ENCODE data around the gene CCDC17. TPM values are rescaled to one million over a fixed set of nuclear protein-coding genes. Genes with fewer than 3 reads are reported as not detected.

CCDC17 gene
- polyA plus RNA-seq (ENCODE audit: insufficient read length), result 1.8 TPM

DNA sequence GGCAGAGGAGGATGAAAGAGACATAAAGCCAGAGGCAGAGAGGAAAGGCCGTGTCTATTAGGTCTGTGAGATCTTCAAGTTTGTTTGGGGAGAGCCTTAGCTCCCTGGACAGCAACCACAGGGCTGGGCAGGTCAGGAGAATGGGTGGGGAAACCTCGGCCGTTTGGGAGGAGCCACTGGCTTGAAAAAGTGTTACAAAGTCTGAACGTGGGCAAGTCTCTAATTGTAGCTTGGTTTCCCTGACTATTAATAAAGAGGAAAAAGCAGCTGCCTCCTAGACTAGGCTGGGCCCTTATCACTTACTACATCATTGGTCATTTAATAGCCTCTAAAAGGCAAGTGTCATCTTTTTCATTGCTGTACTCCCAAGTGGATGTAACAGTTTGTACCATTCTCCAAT lies at the start of gene CCDC17:
Gene CCDC17, minus strand, starts transcription at position 83 of the 400 bp plus-strand sequence. CDS start 145 bp downstream, outside the sequence.
- no peak for DNase-seq

DNA sequence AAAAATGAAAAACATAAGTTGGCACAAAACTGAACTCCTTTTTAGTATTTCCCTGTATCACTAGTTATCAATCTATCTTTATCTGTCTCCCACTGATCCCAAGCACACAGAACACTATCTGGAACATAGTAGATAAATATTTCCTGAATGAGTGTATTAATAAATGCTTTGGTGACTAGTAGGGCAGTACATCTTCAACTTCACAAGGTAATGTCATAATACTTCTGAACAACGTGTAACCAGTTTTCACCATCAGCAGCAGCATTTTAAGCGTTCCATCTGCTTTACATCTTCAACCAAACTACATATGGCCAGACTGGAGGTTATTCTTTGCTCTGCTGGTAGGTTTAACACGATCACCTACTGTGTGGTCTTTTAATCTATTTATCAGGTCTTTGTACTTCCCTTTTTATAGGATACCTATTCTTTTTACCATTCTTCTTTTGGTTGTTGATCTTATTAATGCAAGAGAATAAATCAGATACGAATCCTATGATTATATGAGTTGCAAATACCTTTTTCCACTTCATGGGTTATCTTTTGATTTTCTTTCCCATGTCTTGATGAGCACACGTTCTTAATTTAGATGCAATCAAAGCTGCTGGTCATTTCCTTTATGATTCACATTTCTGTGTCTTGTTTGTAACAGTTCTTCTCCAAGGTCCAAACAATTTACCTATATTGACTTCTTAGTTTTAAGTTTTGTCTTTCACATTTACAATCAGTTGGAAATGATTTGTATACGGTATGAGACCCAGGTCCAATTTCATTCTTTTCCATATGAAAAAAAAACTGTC lies 46.2 kb upstream of the CCDC17 start:
- DNase-seq, result no peak

DNA sequence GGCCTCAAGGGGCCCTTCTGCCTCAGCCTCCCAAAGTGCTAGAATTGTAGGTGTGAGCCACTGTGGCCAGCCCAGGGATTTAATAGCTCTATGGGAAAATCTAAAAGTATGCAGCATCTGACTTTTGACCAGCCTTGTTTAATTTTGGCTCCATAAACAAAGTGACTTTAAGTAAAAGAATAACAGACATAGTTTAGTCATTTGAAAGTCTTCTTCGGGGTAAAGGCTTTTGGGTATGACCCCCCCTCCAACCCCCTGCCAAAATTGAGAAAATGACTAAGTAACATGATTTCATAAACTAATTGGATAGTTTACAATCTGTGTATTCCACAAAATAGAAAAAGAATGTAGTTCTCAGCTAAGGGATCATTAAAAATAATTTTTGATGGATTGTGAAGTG lies 45.5 kb upstream of the CCDC17 start:
- DNase-seq, result no peak

GRCh38 chr1:45668526-45668925 lies 44.7 kb upstream of the CCDC17 start:
- DNase-seq, result no peak

- DNase-seq, result no peak
Measured at GRCh38 chr1:45667321-45668111, 43.7 kb upstream of the CCDC17 start.

DNA sequence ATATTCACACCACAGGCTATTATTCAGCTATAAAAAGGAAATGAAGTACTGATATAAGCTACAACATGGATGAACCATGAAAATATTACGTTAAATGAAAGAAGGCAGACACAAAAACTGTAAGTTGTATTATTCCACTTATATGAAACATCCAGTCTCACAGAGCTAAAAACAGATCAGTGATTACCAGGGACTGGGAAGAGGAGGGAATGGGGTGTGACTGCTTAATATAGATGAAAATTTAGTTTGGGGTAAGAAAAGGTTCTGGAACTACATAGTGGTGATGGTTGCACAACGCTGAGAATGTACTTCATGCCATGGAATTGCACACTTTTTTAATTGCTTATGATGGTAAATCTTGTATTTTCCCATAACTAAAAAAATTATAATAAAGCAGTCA lies 43.0 kb upstream of the CCDC17 start:
- DNase-seq, result no peak

GRCh38 chr1:45660336-45660735 lies 36.5 kb upstream of the CCDC17 start:
- no peak for DNase-seq

- DNase-seq, result no peak
Measured at GRCh38 chr1:45659222-45659621, 35.4 kb upstream of the CCDC17 start.

DNA sequence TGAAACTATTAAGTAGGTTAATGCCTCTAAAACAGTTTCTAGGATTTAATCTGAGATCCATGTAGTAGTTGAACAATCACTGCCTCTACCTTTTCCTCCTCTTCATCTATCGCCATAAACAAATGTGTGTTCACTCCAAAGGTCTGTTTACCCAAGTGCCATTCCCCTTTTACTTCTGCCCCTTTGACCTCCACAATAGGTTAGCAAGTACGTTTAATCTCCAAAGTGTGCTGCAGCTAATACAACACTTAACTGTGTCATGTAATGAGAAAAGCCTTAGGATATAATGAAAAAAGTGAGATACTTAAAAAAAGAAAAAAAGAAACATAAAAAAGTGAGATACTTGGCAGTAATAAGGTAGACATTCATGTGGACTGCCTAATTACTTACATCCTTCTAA lies 34.3 kb upstream of the CCDC17 start:
- no peak for DNase-seq

DNA sequence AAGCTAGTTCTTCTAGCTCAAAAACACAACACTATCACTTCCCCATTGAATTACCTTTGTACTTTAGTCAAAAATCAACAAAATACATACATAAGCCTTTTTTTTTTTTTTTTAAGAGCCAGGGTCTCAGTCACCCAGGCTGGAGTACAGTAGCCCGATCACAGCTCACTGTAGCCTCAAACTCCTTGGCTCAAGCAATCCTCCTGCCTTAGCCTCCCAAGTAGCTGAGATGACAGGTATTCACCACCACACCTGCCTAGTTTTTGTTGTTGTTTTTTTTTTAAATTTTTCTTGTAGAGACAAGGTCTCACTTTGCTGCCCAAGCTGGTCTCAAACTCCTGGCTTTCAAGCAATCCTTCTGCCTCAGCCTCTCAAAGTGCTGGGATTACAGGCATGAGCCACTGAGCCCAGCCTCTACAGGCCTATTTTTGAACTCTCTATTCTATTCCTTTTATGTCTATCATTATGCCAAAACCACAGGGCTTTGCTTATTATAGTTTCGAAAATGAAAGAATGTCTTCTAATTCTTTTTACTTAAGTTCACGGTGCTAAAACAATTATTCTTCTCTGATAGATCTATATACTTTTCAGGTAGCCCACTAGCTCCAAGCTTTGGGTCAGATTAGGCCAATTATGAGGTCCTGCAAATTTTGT lies 32.8 kb upstream of the CCDC17 start:
- DNase-seq, result no peak

GRCh38 chr1:45654540-45655280 lies 30.9 kb upstream of the CCDC17 start:
- no peak for DNase-seq

- DNase-seq, result no peak
Measured at GRCh38 chr1:45647248-45648021, 23.6 kb upstream of the CCDC17 start.

GRCh38 chr1:45644661-45645060 lies 20.8 kb upstream of the CCDC17 start:
- DNase-seq, result no peak

DNA sequence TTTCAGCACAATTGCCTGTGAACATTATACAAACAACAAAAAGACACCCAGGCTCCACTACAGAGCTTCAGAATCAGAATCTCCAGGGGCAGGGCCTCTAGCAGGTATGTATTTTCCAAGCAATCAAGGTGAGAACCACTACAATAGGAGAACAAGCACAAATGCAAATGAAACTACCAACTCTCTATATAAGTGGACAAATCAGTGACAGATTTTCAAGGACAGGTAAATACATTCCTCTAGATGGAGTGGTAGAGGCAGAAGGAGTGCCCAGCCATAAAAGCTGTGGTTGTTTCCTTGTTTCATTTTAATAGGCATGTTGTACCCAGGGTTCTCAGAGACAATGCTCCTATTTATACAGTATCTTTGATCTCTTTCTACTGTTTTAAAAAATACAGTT lies 20.1 kb upstream of the CCDC17 start:
- no peak for DNase-seq

DNA sequence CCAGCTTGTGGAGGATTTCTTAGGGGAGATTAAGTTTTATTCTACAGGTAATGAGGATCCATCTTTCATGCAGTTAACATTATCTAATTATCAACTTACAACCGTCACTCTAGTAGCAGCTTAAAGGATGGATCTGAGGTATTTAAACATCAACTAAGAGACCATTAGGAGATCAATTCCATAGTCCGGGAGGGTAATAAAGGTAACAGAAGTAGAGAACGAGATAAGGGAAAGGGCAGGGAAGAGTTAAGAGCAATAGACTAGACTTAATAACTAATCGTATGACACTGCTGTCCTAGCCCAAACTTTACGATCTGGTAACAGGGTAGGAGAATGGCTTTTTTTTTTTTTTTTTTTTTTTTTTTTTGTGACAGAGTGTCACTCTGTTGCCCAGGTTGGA lies 19.5 kb upstream of the CCDC17 start:
- DNase-seq, result no peak

- DNase-seq, result no peak
Measured at GRCh38 chr1:45640293-45640692, 16.4 kb upstream of the CCDC17 start.

DNA sequence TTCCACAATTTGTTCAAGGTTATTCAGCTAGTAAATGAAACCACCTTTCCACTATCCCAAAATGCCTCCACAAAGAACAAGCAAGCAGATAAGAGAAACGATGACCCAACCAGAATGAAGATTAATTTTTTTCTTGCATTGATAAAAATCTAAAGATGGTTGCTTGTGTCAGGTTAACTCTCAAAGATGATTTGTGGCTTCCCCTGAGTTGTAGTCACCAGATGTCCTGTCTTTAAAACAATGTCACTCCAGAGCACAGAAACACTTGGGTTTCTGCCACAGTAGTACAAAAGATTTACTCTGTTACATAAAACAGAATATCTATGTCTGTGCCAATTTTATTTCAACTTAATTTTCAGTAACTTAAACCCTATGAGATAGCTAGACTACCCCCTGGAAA lies 11.4 kb upstream of the CCDC17 start:
- DNase-seq, result no peak

GRCh38 chr1:45630429-45630828 lies 6.6 kb upstream of the CCDC17 start:
- no peak for DNase-seq

DNA sequence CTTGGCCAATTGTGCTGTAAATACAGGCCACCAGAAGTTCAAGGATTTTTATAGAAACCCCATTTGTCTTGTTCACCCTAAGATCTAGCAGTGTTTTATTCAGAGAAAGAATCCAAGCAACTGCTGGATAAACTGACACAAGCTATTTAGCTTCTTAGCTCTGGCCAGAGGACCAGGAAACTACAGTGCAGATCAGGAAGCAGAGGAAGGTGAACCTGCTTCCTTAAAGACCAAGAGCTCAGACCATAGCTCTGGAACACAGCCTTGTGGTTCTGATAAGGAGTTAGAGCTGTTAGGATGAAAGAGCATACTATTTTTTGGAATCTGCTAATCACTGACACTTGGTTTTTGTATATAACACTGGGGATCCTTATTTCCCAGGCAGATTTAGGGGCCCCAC lies 5.2 kb upstream of the CCDC17 start:
- DNase-seq, result no peak

DNA sequence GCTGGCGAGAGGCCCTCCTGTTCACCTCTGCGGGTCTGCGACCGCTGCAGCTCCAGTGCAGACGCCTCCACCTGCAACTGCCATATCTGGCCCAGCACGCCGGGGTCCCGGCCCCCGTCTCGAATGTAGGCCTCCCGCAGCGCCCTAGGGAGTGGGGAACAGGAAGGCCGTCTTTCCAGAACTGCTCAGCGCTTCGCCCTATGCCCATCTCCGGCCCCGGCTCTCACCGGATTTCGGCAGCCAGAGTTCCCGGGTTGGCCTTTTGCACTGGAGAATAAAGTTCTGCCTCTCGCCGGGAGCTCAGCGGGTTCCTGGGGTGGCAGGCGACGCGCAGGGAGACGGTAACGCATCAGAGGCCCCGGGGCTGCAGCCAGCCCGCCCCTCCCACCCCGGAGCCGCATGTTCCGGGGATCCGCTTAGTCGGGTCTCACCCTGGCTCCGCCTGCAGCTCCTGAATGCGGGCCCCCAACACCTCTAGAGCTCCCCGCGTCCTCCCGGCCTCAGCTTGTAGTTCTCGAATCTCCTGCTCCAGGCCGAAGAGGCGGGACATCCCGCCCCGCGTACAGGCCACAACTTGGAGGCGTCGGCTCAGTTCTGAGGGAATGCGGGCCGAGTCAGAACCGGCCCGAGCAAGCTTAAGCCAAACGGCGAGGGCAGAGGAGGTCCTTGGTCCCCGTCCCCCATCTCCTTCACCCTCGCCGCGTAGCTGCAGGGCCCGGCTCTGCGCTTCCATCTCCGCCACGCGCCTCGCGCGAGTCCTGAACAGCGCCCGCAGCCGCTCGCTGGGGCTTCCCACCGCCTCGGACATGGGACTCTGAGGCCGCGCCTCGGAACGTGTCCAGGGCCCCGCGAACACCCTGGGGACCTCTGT lies 1.1 kb downstream of the CCDC17 start:
- DNase-seq, result peak; percentile 32

Data from hindlimb muscle (tissue), 1 donor.